ENCODE data around the gene GRIFIN.

The GRIFIN gene

GRCh38 chr7:2431260-2431867, 44.8 kb downstream of the GRIFIN start:
- DNase-seq, result peak; percentile 41 to 48

DNA sequence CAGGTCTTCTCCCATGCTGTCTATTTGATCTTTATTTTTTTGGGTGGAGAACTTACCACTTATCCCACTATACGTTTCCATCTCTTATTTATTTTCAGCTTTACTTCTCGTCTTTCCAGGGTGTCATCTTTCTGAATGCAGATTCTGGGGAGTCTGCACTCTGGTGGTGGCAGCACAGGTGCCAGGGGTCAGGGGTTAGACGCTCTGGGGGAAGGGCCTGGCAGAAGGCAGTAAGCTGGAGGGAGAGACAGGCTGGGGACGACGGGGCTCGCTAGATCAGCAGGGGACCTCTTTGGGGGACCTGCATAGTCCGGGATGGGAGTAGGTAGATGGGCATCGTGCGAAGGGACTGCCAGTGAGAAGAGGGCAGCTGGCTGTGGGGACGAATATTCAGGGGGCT, 50.4 kb downstream of the GRIFIN start:
- DNase-seq, result no peak
